Endodermal cell (in vitro differentiated cells): ENCODE measurements around the gene NR1H4. TPM values are rescaled to one million over a fixed set of nuclear protein-coding genes. Genes with fewer than 3 reads are reported as not detected.

Experiments
- DNase-seq: peaks from one replicate; pipeline ENCODE4 v3.0.0-alpha.2; 2017
- H3K27ac ChIP-seq: 2 replicates; pipeline ENCODE4 v1.5.1; 2013; ENCODE audit warnings: mild to moderate bottlenecking, low read depth, low read length, moderate library complexity
- H3K27me3 ChIP-seq: 2 replicates; pipeline ENCODE4 v1.6.1; 2013; ENCODE audit warnings: mild to moderate bottlenecking, low read length, moderate library complexity; ENCODE audit not compliant: insufficient read depth, control insufficient read depth, poor library complexity, severe bottlenecking
- H3K36me3 ChIP-seq: 2 replicates; pipeline ENCODE4 v1.7.0; 2013; ENCODE audit warnings: mild to moderate bottlenecking, low read length, moderate library complexity; ENCODE audit not compliant: control insufficient read depth, insufficient read depth
- H3K4me1 ChIP-seq: one replicate; pipeline ENCODE4 v1.7.0; 2013; ENCODE audit warnings: low read length; ENCODE audit not compliant: control insufficient read depth, insufficient read depth
- H3K4me3 ChIP-seq: 2 replicates; pipeline ENCODE4 v1.5.1; 2013; ENCODE audit warnings: mild to moderate bottlenecking, low read length, moderate library complexity
- H3K9ac ChIP-seq: 2 replicates; pipeline ENCODE4 v1.6.1; 2013; ENCODE audit warnings: mild to moderate bottlenecking, low read length, moderate library complexity; ENCODE audit not compliant: poor library complexity, severe bottlenecking; ENCODE audit errors: extremely low read depth
- H3K9me3 ChIP-seq: 2 replicates; pipeline ENCODE4 v1.6.1; 2013; ENCODE audit warnings: mild to moderate bottlenecking, low read length, moderate library complexity; ENCODE audit not compliant: control insufficient read depth
- H3K27ac Mint-ChIP-seq: 2 replicates; pipeline ENCODE4 v1.8.0; 2020; ENCODE audit warnings: mixed read lengths
- H3K27me3 Mint-ChIP-seq: 2 replicates; pipeline ENCODE4 v1.8.0; 2021; ENCODE audit warnings: mild to moderate bottlenecking, mixed read lengths; ENCODE audit not compliant: insufficient read depth
- H3K36me3 Mint-ChIP-seq: 2 replicates; pipeline ENCODE4 v1.8.0; 2020; ENCODE audit warnings: low read depth, mixed read lengths
- H3K4me1 Mint-ChIP-seq: 2 replicates; pipeline ENCODE4 v1.8.0; 2020; ENCODE audit warnings: mixed read lengths
- H3K4me3 Mint-ChIP-seq: 2 replicates; pipeline ENCODE4 v1.8.0; 2020; ENCODE audit warnings: mild to moderate bottlenecking, moderate library complexity, mixed read lengths
- H3K9me3 Mint-ChIP-seq: 2 replicates; pipeline ENCODE4 v1.8.0; 2020; ENCODE audit warnings: mild to moderate bottlenecking, mixed read lengths
- WGBS, 2 experiments: methylation state at CpG; one replicate each; pipeline versions ENCODE4 v1.1.5 to v1.1.7; 2013; ENCODE audit warnings: missing lambda C conversion rate in 2 of 2, mixed read lengths in 1 of 2; ENCODE audit not compliant: insufficient coverage in 1 of 2, insufficient read length in 1 of 2; 5-methylcytosine and 5-hydroxymethylcytosine counted together
- total RNA-seq, 2 donors: library from RNA; stranded (reverse); fragmentation: NEBNext Ultra II Directional in 1 of 2; extraction: Animal tissue kit (Norgen Biotek cat#: 25700) in 1 of 2; gene quantifications; 2 replicates in 1 of 2; 3 replicates in 1 of 2; pipeline ENCODE4 v1.2.1, GENCODE V29; 2021
- TF ChIP-seq, protein P1 (sequence below): fragments of 200-600 bp; sonication (generic); conservative IDR thresholded peaks from 2 replicates; pipeline ENCODE4 v1.5.0; 2021; ENCODE audit warnings: antibody characterized with exemption, mild to moderate bottlenecking

NR1H4 gene
- total RNA-seq, 2 donors from 2014 or later: not detected

GRCh38 chr12:100433701-100434100 lies 40.0 kb upstream of the NR1H4 start:
- 90 to 93% methylated on average over 2 of the region's 2 CpGs for WGBS, 2 experiments
- DNase-seq: no peak

GRCh38 chr12:100434177-100434576 lies 39.5 kb upstream of the NR1H4 start:
- no peak overlapping the region for H3K9ac ChIP-seq
- DNase-seq: no peak
- H3K9me3 ChIP-seq: peaks cover 5% of the 10 kb centered on the region
- TF ChIP-seq, protein P1, sequence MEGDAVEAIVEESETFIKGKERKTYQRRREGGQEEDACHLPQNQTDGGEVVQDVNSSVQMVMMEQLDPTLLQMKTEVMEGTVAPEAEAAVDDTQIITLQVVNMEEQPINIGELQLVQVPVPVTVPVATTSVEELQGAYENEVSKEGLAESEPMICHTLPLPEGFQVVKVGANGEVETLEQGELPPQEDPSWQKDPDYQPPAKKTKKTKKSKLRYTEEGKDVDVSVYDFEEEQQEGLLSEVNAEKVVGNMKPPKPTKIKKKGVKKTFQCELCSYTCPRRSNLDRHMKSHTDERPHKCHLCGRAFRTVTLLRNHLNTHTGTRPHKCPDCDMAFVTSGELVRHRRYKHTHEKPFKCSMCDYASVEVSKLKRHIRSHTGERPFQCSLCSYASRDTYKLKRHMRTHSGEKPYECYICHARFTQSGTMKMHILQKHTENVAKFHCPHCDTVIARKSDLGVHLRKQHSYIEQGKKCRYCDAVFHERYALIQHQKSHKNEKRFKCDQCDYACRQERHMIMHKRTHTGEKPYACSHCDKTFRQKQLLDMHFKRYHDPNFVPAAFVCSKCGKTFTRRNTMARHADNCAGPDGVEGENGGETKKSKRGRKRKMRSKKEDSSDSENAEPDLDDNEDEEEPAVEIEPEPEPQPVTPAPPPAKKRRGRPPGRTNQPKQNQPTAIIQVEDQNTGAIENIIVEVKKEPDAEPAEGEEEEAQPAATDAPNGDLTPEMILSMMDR: no peak
- Mint-ChIP-seq H3K27me3 (peaks cover 7% of the 10 kb centered on the region), H3K36me3 (no peaks in the 10 kb centered on the region), H3K4me3 (no peak overlapping the region), H3K27ac (no peak overlapping the region), H3K4me1 (peaks cover 10% of the 10 kb centered on the region), H3K9me3 (peaks cover 3% of the 10 kb centered on the region)
- H3K36me3 ChIP-seq: no peaks in the 10 kb centered on the region
- H3K4me1 ChIP-seq: no peaks in the 10 kb centered on the region
- no peaks in the 10 kb centered on the region for H3K27me3 ChIP-seq
- H3K4me3 ChIP-seq: no peak overlapping the region
- no peak overlapping the region for H3K27ac ChIP-seq

More at GRCh38 chr12:100433701-100434100, 40.0 kb upstream of the NR1H4 start:
- no peaks in the 10 kb centered on the region for H3K4me1 ChIP-seq
- H3K4me1 Mint-ChIP-seq: peaks cover 10% of the 10 kb centered on the region
- TF ChIP-seq, protein P1: no peak
- H3K27me3 Mint-ChIP-seq: peaks cover 7% of the 10 kb centered on the region
- H3K36me3 ChIP-seq: no peaks in the 10 kb centered on the region
- H3K4me3 Mint-ChIP-seq: no peak overlapping the region
- no peak overlapping the region for H3K27ac ChIP-seq
- no peak overlapping the region for H3K4me3 ChIP-seq
- H3K27ac Mint-ChIP-seq: no peak overlapping the region
- H3K27me3 ChIP-seq: no peaks in the 10 kb centered on the region
- peaks cover 5% of the 10 kb centered on the region for H3K9me3 ChIP-seq
- peaks cover 3% of the 10 kb centered on the region for H3K9me3 Mint-ChIP-seq
- no peak overlapping the region for H3K9ac ChIP-seq
- H3K36me3 Mint-ChIP-seq: no peaks in the 10 kb centered on the region

DNA sequence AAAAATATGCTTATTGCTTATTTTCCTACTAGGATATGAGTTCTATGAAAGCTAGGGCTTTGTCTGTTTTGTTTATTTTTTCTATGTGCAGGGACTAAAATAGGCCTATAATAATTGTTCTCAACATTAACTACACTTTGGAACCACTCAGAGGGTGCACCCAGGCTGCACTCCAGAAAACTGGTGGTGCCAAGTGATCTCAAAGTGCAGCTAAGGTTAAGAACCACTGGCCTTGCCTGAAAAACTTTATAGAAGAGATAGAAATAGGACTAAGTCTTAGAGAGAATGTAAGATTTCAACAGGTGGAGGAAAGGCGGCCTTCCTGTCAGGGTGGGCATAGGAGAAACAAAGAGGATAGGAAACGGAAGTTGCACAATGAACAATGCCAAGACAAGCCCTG lies 37.7 kb upstream of the NR1H4 start:
- DNase-seq: no peak

More for the DNA sequence above, 37.7 kb upstream of the NR1H4 start:
- WGBS, 2 experiments: 80 to 92% methylated on average over 1 to 2 of the region's 2 CpGs
- Histone ChIP-seq H3K4me1 (no peaks in the 10 kb centered on the region), H3K36me3 (no peaks in the 10 kb centered on the region), H3K27ac (no peak overlapping the region), H3K27me3 (no peaks in the 10 kb centered on the region), H3K9me3 (peaks cover 5% of the 10 kb centered on the region), H3K9ac (no peak overlapping the region), H3K4me3 (no peak overlapping the region)
- H3K4me3 Mint-ChIP-seq: no peak overlapping the region
- peaks cover 2% of the 10 kb centered on the region for H3K27me3 Mint-ChIP-seq
- no peaks in the 10 kb centered on the region for H3K36me3 Mint-ChIP-seq
- no peak overlapping the region for H3K27ac Mint-ChIP-seq
- TF ChIP-seq, protein P1: no peak
- peaks cover 3% of the 10 kb centered on the region for H3K9me3 Mint-ChIP-seq
- peaks cover 14% of the 10 kb centered on the region for H3K4me1 Mint-ChIP-seq
